ENCODE data around the gene BNIPL.

- TF ChIP-seq, protein P1, sequence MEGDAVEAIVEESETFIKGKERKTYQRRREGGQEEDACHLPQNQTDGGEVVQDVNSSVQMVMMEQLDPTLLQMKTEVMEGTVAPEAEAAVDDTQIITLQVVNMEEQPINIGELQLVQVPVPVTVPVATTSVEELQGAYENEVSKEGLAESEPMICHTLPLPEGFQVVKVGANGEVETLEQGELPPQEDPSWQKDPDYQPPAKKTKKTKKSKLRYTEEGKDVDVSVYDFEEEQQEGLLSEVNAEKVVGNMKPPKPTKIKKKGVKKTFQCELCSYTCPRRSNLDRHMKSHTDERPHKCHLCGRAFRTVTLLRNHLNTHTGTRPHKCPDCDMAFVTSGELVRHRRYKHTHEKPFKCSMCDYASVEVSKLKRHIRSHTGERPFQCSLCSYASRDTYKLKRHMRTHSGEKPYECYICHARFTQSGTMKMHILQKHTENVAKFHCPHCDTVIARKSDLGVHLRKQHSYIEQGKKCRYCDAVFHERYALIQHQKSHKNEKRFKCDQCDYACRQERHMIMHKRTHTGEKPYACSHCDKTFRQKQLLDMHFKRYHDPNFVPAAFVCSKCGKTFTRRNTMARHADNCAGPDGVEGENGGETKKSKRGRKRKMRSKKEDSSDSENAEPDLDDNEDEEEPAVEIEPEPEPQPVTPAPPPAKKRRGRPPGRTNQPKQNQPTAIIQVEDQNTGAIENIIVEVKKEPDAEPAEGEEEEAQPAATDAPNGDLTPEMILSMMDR (IDR thresholded peaks at IDR 0.05) = no peak
- no peak for TF ChIP-seq POLR2A (IDR thresholded peaks at IDR 0.05)
Measured at GRCh38 chr1:151002051-151002450, 34.3 kb upstream of the BNIPL start.
